Measurements from ENCODE around the gene CATSPER4. TPM values are rescaled to one million over a fixed set of nuclear protein-coding genes. Genes with fewer than 3 reads are reported as not detected.

Gene CATSPER4
- total RNA-seq, 1 donor: not detected

DNA sequence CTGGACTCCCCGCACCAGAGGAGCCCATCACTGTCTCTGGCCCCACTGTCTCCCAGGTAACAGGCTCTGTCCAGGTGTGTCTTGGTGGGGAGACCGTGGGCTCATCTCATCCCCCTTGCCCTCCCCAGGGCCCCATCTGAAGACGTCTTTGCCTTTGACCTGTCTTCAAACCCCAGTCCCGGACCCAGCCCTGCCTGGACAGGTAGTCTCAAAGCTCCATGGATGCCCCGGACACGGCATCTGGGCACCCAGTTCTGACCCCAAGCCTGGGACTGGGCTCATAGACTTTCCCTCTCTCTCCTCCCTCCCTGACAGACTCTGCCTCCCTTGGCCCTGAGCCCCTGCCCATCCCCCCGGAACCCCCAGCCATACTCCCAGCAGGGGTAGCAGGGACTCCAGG is 6.3 kb upstream of the CATSPER4 start:
- DNase-seq (ENCODE audit: low read depth): no peak
- H3K4me3 ChIP-seq (ENCODE audit: low read depth, low read length): no peak overlapping the region
- TF ChIP-seq, protein P1, sequence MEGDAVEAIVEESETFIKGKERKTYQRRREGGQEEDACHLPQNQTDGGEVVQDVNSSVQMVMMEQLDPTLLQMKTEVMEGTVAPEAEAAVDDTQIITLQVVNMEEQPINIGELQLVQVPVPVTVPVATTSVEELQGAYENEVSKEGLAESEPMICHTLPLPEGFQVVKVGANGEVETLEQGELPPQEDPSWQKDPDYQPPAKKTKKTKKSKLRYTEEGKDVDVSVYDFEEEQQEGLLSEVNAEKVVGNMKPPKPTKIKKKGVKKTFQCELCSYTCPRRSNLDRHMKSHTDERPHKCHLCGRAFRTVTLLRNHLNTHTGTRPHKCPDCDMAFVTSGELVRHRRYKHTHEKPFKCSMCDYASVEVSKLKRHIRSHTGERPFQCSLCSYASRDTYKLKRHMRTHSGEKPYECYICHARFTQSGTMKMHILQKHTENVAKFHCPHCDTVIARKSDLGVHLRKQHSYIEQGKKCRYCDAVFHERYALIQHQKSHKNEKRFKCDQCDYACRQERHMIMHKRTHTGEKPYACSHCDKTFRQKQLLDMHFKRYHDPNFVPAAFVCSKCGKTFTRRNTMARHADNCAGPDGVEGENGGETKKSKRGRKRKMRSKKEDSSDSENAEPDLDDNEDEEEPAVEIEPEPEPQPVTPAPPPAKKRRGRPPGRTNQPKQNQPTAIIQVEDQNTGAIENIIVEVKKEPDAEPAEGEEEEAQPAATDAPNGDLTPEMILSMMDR (IDR thresholded peaks at IDR 0.05; ENCODE audit: insufficient read depth, low read depth, low read length): no peak

- no peak overlapping the region for H3K4me3 ChIP-seq (ENCODE audit: low read depth, low read length)
- DNase-seq (ENCODE audit: low read depth): no peak
- TF ChIP-seq, protein P1 (IDR thresholded peaks at IDR 0.05; ENCODE audit: insufficient read depth, low read depth, low read length): no peak
Observed at GRCh38 chr1:26184883-26185282, 5.5 kb upstream of the CATSPER4 start.

DNA sequence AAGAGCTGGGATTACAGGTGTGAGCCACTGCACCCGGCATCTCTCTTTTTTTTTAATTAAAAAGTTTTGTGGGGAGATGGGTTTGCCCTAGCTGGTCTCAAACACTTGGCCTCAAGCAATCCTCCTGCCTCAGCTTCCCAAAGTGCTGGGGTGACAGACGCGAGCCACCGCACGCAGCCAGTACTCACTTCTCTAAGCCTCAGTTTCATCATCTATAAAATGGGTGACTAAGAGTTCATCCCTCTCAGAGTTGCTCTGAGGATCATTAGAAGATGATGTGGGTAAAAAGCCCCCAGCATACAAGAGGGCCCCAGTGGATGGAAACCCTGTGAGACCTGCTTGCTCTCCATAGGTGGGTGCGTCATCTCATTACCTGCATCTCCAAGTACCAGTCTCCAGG is 2.5 kb upstream of the CATSPER4 start:
- TF ChIP-seq, protein P1 (IDR thresholded peaks at IDR 0.05; ENCODE audit: insufficient read depth, low read depth, low read length): no peak
- DNase-seq (ENCODE audit: low read depth): no peak
- no peak overlapping the region for H3K4me3 ChIP-seq (ENCODE audit: low read depth, low read length)

- H3K4me3 ChIP-seq (ENCODE audit: low read depth, low read length): no peak overlapping the region
- TF ChIP-seq, protein P1 (IDR thresholded peaks at IDR 0.05; ENCODE audit: insufficient read depth, low read depth, low read length): no peak
- no peak for DNase-seq (ENCODE audit: low read depth)
Observed at GRCh38 chr1:26188477-26188876, 1.9 kb upstream of the CATSPER4 start.

- TF ChIP-seq, protein P1 (IDR thresholded peaks at IDR 0.05; ENCODE audit: insufficient read depth, low read depth, low read length): no peak
- H3K4me3 ChIP-seq (ENCODE audit: low read depth, low read length): no peak overlapping the region
- DNase-seq (ENCODE audit: low read depth): no peak
Observed at GRCh38 chr1:26189331-26189730, 1.1 kb upstream of the CATSPER4 start.

DNA sequence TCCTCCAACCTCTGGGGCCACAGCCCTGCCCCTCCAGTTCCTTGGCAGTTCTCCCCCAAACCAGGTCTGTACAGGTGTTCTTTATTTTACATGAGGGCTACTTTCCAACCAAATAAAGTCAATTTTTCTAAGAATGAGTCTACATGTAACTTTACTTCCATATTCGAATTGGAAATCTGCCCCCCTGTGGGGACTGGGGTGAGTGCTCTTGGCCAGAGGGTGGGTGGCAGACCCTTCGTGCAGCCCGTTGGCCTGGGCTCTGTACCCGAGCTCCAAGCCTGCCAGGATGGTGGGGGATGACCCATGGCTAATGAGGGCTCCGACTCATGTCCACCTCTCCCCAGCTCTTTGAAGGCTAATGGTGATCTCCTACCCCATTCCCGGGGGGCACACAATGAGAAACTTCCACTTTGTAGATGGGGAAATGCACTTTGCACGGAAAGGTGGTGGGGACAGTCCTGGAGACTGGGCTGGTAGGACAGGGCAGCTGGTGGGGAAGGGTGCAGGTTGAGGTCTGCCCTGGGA is 589 bp upstream of the CATSPER4 start:
- DNase-seq (ENCODE audit: low read depth): no peak
- TF ChIP-seq, protein P1 (IDR thresholded peaks at IDR 0.05; ENCODE audit: insufficient read depth, low read depth, low read length): no peak
- H3K4me3 ChIP-seq (ENCODE audit: low read depth, low read length): no peak overlapping the region

DNA sequence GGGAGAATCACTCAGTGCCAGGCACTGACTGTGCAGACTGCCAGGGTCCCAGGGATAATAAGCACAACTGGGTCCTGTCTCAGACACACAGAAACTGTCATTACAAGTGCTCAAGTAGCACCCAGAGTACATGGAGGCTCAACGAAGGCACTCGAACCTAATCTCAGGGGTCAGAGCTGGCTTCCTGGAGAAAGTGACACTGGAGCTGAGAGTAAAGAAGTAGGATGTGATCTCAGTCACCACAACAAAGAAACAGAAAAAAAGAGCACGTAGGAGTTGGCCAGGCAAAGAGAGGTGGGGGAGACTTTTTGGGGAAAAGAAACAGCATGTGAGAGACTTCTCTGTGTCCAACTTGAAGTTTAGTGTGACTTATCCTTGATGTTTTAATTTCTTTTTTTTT is 1.3 kb downstream of the CATSPER4 start:
- H3K4me3 ChIP-seq (ENCODE audit: low read depth, low read length): no peak overlapping the region
- DNase-seq (ENCODE audit: low read depth): no peak
- TF ChIP-seq, protein P1 (IDR thresholded peaks at IDR 0.05; ENCODE audit: insufficient read depth, low read depth, low read length): no peak
